ENCODE measurements around the gene HLA-DQA2.

Gene HLA-DQA2

DNA sequence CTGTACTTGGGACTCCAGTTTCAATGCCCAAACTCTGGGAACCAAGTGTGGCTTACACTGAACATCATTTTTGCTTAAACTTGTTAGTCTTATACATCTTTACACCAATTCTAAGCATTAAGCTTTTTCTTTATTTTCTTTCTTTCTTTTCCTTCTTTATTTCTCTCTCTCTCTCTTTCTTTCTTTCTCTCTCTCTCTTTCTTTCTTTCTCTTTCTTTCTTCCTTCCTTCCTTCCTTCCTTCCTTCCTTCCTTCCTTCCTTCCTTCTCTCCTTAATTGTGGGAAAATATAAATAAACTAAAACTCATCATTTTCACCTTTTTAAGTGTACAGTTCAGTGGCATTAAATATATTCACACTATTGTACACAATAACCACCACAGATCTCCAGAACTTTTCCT, 31.6 kb upstream of the HLA-DQA2 start:
- CTCF ChIA-PET = no interaction called here

GRCh38 chr6:32713241-32713640, 27.9 kb upstream of the HLA-DQA2 start:
- DNase-seq (ENCODE audit: low read depth, low spot score) = no peak
- ChIA-PET POLR2A (no interaction called here), CTCF (interaction anchor here (1.5 kb wide), 1 partner anchor 12 kb away, joined by 10 read pairs; no protein-coding TSS in a partner anchor)
- no peak for TF ChIP-seq CTCF (IDR thresholded peaks at IDR 0.05; ENCODE audit: insufficient read depth, low read length, missing control alignments)
- no peak overlapping the region for H3K4me3 ChIP-seq (ENCODE audit: low read depth, low read length)

More for the DNA sequence above, 31.6 kb upstream of the HLA-DQA2 start:
- TF ChIP-seq CTCF (IDR thresholded peaks at IDR 0.05; ENCODE audit: insufficient read depth, low read length, missing control alignments) = no peak
- H3K4me3 ChIP-seq (ENCODE audit: low read depth, low read length) = no peak overlapping the region
- POLR2A ChIA-PET = no interaction called here
- DNase-seq (ENCODE audit: low read depth, low spot score) = no peak

DNA sequence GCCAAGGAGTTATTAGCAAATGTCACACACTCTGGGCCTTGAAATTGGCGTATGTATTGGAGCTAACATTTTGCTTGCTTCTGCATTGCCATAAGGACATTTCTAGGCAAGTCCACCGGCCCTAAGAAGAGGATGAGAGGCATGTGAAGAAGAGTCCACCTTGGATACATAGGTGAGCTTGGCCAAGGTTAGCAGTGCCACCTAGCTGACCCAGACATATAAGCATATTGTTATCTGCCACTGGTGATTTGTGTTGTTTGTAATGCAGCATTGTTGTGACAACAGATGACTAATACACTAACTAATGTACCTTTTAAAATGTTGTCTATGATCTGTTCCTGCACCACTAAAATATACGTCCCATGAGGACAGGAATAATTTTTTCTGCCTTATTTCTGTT, 24.8 kb upstream of the HLA-DQA2 start:
- ChIA-PET CTCF (no interaction called here), POLR2A (no interaction called here)
- H3K4me3 ChIP-seq (ENCODE audit: low read depth, low read length) = no peak overlapping the region
- DNase-seq (ENCODE audit: low read depth, low spot score) = no peak
- TF ChIP-seq CTCF (IDR thresholded peaks at IDR 0.05; ENCODE audit: insufficient read depth, low read length, missing control alignments) = no peak

GRCh38 chr6:32718879-32719278, 22.3 kb upstream of the HLA-DQA2 start:
- no peak overlapping the region for H3K4me3 ChIP-seq (ENCODE audit: low read depth, low read length)
- POLR2A ChIA-PET = no interaction called here
- DNase-seq (ENCODE audit: low read depth, low spot score) = no peak
- CTCF ChIA-PET = no interaction called here
- no peak for TF ChIP-seq CTCF (IDR thresholded peaks at IDR 0.05; ENCODE audit: insufficient read depth, low read length, missing control alignments)

DNA sequence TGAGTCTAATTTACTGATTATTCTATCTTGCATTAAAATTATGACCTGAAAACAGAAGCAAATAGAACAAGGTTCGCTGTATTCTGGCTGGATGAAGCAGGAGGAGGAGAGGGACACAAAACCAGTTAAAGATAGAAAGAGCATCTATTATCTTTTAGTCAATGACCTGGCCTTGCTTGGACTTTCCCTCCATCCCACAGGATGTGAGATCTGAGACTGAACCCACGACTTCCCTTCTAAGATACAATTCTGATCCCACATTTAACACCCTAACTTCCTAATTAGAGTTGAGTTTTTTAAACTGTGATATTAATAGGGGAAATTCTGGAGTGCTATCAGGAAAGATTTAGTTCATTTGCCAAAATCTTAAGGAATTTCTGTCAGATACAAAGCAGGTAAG, 3.1 kb upstream of the HLA-DQA2 start:
- CTCF ChIA-PET = no interaction called here
- no peak overlapping the region for H3K4me3 ChIP-seq (ENCODE audit: low read depth, low read length)
- TF ChIP-seq CTCF (IDR thresholded peaks at IDR 0.05; ENCODE audit: insufficient read depth, low read length, missing control alignments) = no peak
- POLR2A ChIA-PET = no interaction called here
- DNase-seq (ENCODE audit: low read depth, low spot score) = no peak

GRCh38 chr6:32742374-32742773, 1.2 kb downstream of the HLA-DQA2 start:
- no peak for TF ChIP-seq CTCF (IDR thresholded peaks at IDR 0.05; ENCODE audit: insufficient read depth, low read length, missing control alignments)
- H3K4me3 ChIP-seq (ENCODE audit: low read depth, low read length) = no peak overlapping the region
- no peak for DNase-seq (ENCODE audit: low read depth, low spot score)
- ChIA-PET POLR2A (no interaction called here), CTCF (interaction anchor here (1.0 kb wide), 1 partner anchor 126 kb away, joined by 3 read pairs; no protein-coding TSS in a partner anchor)
